IMR-90 (cell line): ENCODE measurements around the gene TEDC1. TPM values are rescaled to one million over a fixed set of nuclear protein-coding genes. Genes with fewer than 3 reads are reported as not detected.

Experiments used
- ATAC-seq: fragments of 200-7000 bp; cut with Tn5 transposase; 2 replicates; pipeline ENCODE4 v1.9.1; 2020; ENCODE audit warnings: low read depth, mild to moderate bottlenecking, moderate library complexity
- BruUV-seq: library from RNA; stranded (reverse); fragments of 400-500 nt; replicated peaks from 2 replicates; lab custom pipeline; 2021; lab: Mats Ljungman, UMichigan
- CTCF ChIA-PET: fragments of 300-600 bp; formaldehyde crosslinking; extraction: SDS; loops from one replicate; lab custom pipeline; 2021; ENCODE audit warnings: antibody characterized with exemption; lab: Yijun Ruan, JAX
- POLR2A ChIA-PET: fragments of 300-600 bp; sonication (Branson Sonifier 250); formaldehyde crosslinking; loops from one replicate; lab custom pipeline; 2022; ENCODE audit warnings: antibody characterized with exemption; ENCODE audit not compliant: unreplicated experiment; lab: Charles Lee
- DNase-seq: peaks from one replicate; pipeline ENCODE4 v3.0.0; 2013
- H2AFZ ChIP-seq: replicated peaks from 2 replicates; pipeline ENCODE3; 2013; ENCODE audit warnings: low read length, mild to moderate bottlenecking; ENCODE audit not compliant: poor library complexity
- H2AK5ac ChIP-seq: 2 replicates; pipeline ENCODE4 v1.6.1; 2013; ENCODE audit warnings: low read depth, low read length, inconsistent platforms
- H2AK9ac ChIP-seq: replicated peaks from 2 replicates; pipeline ENCODE3; 2013; ENCODE audit warnings: mild to moderate bottlenecking, low read depth, low read length, moderate library complexity; ENCODE audit not compliant: poor library complexity
- H2BK120ac ChIP-seq: 2 replicates; pipeline ENCODE4 v1.6.1; 2013; ENCODE audit warnings: low read depth, low read length, inconsistent platforms
- H2BK15ac ChIP-seq: 3 replicates; pipeline ENCODE4 v1.6.1; 2013; ENCODE audit warnings: low read depth, low read length, inconsistent platforms
- H2BK20ac ChIP-seq: 2 replicates; pipeline ENCODE4 v1.6.1; 2013; ENCODE audit warnings: low read depth, mild to moderate bottlenecking, inconsistent platforms, low read length, moderate library complexity
- H2BK5ac ChIP-seq: 2 replicates; pipeline ENCODE4 v1.6.1; 2013; ENCODE audit warnings: mild to moderate bottlenecking, low read depth, low read length, inconsistent platforms; ENCODE audit not compliant: poor library complexity, severe bottlenecking
- H3K14ac ChIP-seq: replicated peaks from 2 replicates; pipeline ENCODE4 v1.6.1; 2013; ENCODE audit warnings: low read depth, low read length, inconsistent platforms
- H3K18ac ChIP-seq: 2 replicates; pipeline ENCODE4 v1.6.1; 2013; ENCODE audit warnings: low read depth, low read length, control low read depth
- H3K23ac ChIP-seq: 2 replicates; pipeline ENCODE4 v1.6.1; 2013; ENCODE audit warnings: low read depth, low read length, inconsistent platforms
- H3K27ac ChIP-seq: 2 replicates; pipeline ENCODE4 v1.5.1; 2013; ENCODE audit warnings: mild to moderate bottlenecking, control low read depth, low read length; ENCODE audit not compliant: insufficient read depth
- H3K27me3 ChIP-seq: 2 replicates; pipeline ENCODE4 v1.6.1; 2013; ENCODE audit warnings: low read length; ENCODE audit not compliant: control insufficient read depth, insufficient read depth
- H3K36me3 ChIP-seq: 2 replicates; pipeline ENCODE4 v1.6.1; 2013; ENCODE audit warnings: low read length, mixed read lengths; ENCODE audit not compliant: control insufficient read depth, insufficient read depth
- H3K4ac ChIP-seq: 2 replicates; pipeline ENCODE4 v1.6.1; 2013; ENCODE audit warnings: low read depth, low read length, inconsistent platforms
- H3K4me1 ChIP-seq: 2 replicates; pipeline ENCODE4 v1.6.1; 2013; ENCODE audit warnings: low read length, mixed read lengths; ENCODE audit not compliant: control insufficient read depth, insufficient read depth
- H3K4me2 ChIP-seq: 2 replicates; pipeline ENCODE4 v1.6.1; 2013; ENCODE audit warnings: low read depth, mild to moderate bottlenecking, control low read depth, low read length, moderate library complexity
- H3K4me3 ChIP-seq: 2 replicates; pipeline ENCODE4 v1.5.1; 2013; ENCODE audit warnings: low read depth, mild to moderate bottlenecking, control low read depth, low read length, moderate library complexity; ENCODE audit not compliant: insufficient read depth
- H3K56ac ChIP-seq: 2 replicates; pipeline ENCODE4 v1.6.1; 2013; ENCODE audit warnings: low read length, inconsistent platforms; ENCODE audit not compliant: insufficient read depth; ENCODE audit errors: extremely low read depth
- H3K79me1 ChIP-seq, 2 experiments: 2 replicates each; pipeline ENCODE4 v1.6.1; 2013; ENCODE audit warnings: low read length in 2 of 2, inconsistent platforms in 1 of 2, low read depth in 1 of 2
- H3K9ac ChIP-seq: 2 replicates; pipeline ENCODE4 v1.6.1; 2013; ENCODE audit warnings: low read depth, low read length, control low read depth
- H3K9me1 ChIP-seq: 2 replicates; pipeline ENCODE4 v1.6.1; 2013; ENCODE audit warnings: low read length, inconsistent platforms; ENCODE audit not compliant: insufficient read depth
- H3K9me3 ChIP-seq: 2 replicates; pipeline ENCODE4 v1.6.1; 2013; ENCODE audit warnings: low read length; ENCODE audit not compliant: control insufficient read depth, insufficient read depth
- H4K20me1 ChIP-seq: 2 replicates; pipeline ENCODE4 v1.6.1; 2013; ENCODE audit warnings: low read length, inconsistent platforms; ENCODE audit not compliant: insufficient read depth
- H4K5ac ChIP-seq: 2 replicates; pipeline ENCODE4 v1.6.1; 2013; ENCODE audit warnings: mild to moderate bottlenecking, low read depth, low read length, control low read depth
- H4K8ac ChIP-seq, 2 experiments: 2 replicates each; pipeline ENCODE4 v1.6.1; 2013; ENCODE audit warnings: low read depth in 2 of 2, low read length in 2 of 2, control low read depth in 1 of 2, inconsistent platforms in 1 of 2
- H4K91ac ChIP-seq: 2 replicates; pipeline ENCODE4 v1.6.1; 2013; ENCODE audit warnings: low read depth, low read length, inconsistent platforms; ENCODE audit not compliant: insufficient read depth
- NFE2L2 ChIP-seq: fragments of 150-350 bp; IDR thresholded peaks from 2 replicates; pipeline ENCODE4 v1.6.1; 2016; ENCODE audit warnings: low read depth, mild to moderate bottlenecking, low read length
- RAD21 ChIP-seq: IDR thresholded peaks from 2 replicates; pipeline ENCODE4 v1.6.1; 2012; ENCODE audit warnings: low read length, improper control_type of control experiment
- RFX5 ChIP-seq: IDR thresholded peaks from 2 replicates; pipeline ENCODE4 v1.8.0; 2012; ENCODE audit warnings: low read depth, mild to moderate bottlenecking, low read length, moderate library complexity
- USF2 ChIP-seq: fragments of 150-350 bp; IDR thresholded peaks from 2 replicates; pipeline ENCODE4 v1.6.1; 2017; ENCODE audit warnings: mild to moderate bottlenecking, antibody characterized with exemption, low read length, low read depth
- WGBS, 2 experiments: methylation state at CpG; one replicate each; pipeline versions ENCODE4 v1.1.5 to v1.1.7; 2013; ENCODE audit warnings: missing lambda C conversion rate in 2 of 2; ENCODE audit not compliant: insufficient read length in 1 of 2; ENCODE audit errors: extremely low coverage in 2 of 2; 5-methylcytosine and 5-hydroxymethylcytosine counted together
- dilution Hi-C: fragments of 300-500 bp; cut with HindIII; formaldehyde crosslinking; loops from one replicate; pipeline ENCODE4 v1.14.3; 2018; ENCODE audit warnings: low sequenced_read_pairs; ENCODE audit not compliant: unreplicated experiment
- in situ Hi-C: fragments of 300-500 bp; cut with MboI; formaldehyde crosslinking; loops from 3 replicates; pipeline ENCODE4 v1.14.3; 2019; ENCODE audit warnings: low sequenced_read_pairs, inconsistent platforms, mixed read lengths
- intact Hi-C: fragments of 100-400 bp; cut with micrococcal nuclease; formaldehyde crosslinking; loops from 2 replicates; pipeline ENCODE4 v1.10.0; 2022
- polyA plus RNA-seq, 3 experiments: library from polyadenylated mRNA; depleted of rRNA; stranded (reverse); fragments of >200 nt; gene quantifications; 2 replicates each; pipeline ENCODE4 v1.2.3, GENCODE V29; 2012; ENCODE audit warnings: low replicate concordance in 1 of 3
- total RNA-seq: library from RNA; depleted of rRNA; stranded (reverse); fragments of >200 nt; gene quantifications from 2 replicates; pipeline ENCODE4 v1.2.3, GENCODE V29; 2012

TEDC1 gene
- total and polyA plus RNA-seq, 2 of the 4 experiments (the other 2 are of a cell fraction), result 5.7 to 6.4 TPM

- Histone ChIP-seq H3K4me2 (no peak overlapping the region), H3K9me3 (no peaks in the 10 kb centered on the region), H3K4me1 (no peaks in the 10 kb centered on the region), H4K91ac (no peak overlapping the region), H4K5ac (no peak overlapping the region), H3K4me3 (no peak overlapping the region), H3K79me1 (peaks cover 5 to 39% of the 10 kb centered on the region in 2 experiments; a peak in 3 of 4 replicates), H3K9ac (no peak overlapping the region), H2BK120ac (no peak overlapping the region), H2AK5ac (peak overlapping the region; percentile 28; the same call in 1 of the 2 replicates), H4K8ac (no peak overlapping the region), H3K56ac (no peak overlapping the region), H3K9me1 (no peaks in the 10 kb centered on the region), H3K36me3 (peaks cover 36% of the 10 kb centered on the region), H4K20me1 (peaks cover 28% of the 10 kb centered on the region), H2BK20ac (no peak overlapping the region), H2AK9ac (peak overlapping the region; percentile 50), H3K18ac (no peak overlapping the region), H3K4ac (no peak overlapping the region), H3K27me3 (no peaks in the 10 kb centered on the region), H2AFZ (peak overlapping the region; percentile 56), H3K23ac (no peak overlapping the region), H2BK15ac (no peak overlapping the region), H3K14ac (no peak overlapping the region), H2BK5ac (no peak overlapping the region), H3K27ac (no peak overlapping the region)
- dilution Hi-C loops (no loop called here), in situ Hi-C loops (no loop called here), intact Hi-C loops (loop anchor here (1.0 kb wide), 2 partner anchors 42 to 80 kb away; no protein-coding TSS in a partner anchor)
- BruUV-seq, result no TSS peak
- DNase-seq (no peak), ATAC-seq (peak; percentile 3; the same call in 1 of the 2 replicates)
- ChIA-PET POLR2A (no interaction called here), CTCF (interaction anchor here (0.6 to 1.0 kb wide), 8 partner anchors 9 to 63 kb away, joined by 3 to 6 read pairs (median 3); no protein-coding TSS in a partner anchor)
- WGBS, 2 experiments, result 90% methylated on average over 18 of the region's 31 CpGs; no CpG with 5 or more reads in 1 of the 2 experiments
- TF ChIP-seq RAD21, result no peak
- TF ChIP-seq USF2, result no peak
- no peak for TF ChIP-seq NFE2L2
- TF ChIP-seq RFX5, result no peak
Observed at GRCh38 chr14:105447651-105448640, 43.1 kb upstream of the TEDC1 start.
